HG02840 (cell line): ENCODE results near the gene EID2.

Experiments
- ATAC-seq: cut with Tn5 transposase; IDR thresholded peaks from one replicate; pipeline ENCODE4 v1.9.1; 2021; ENCODE audit warnings: mild to moderate bottlenecking, moderate library complexity, moderate number of reproducible peaks; ENCODE audit not compliant: unreplicated experiment, low FRiP score

EID2 gene

GRCh38 chr19:39539165-39539517 lies 820 bp downstream of the EID2 start:
- ATAC-seq: no peak

- no peak for ATAC-seq
Observed at GRCh38 chr19:39533791-39534190, 6.2 kb downstream of the EID2 start.

- no peak for ATAC-seq
Observed at GRCh38 chr19:39533003-39533512, 6.9 kb downstream of the EID2 start.

- ATAC-seq: peak; percentile 91
Observed at GRCh38 chr19:39532233-39533002, 7.5 kb downstream of the EID2 start, which contains the start of gene EID2B. Gene EID2B (minus strand): TSS chr19:39532852. CDS start chr19:39532802, 50 bp downstream.

GRCh38 chr19:39531834-39532232 lies 8.1 kb downstream of the EID2 start:
- no peak for ATAC-seq

GRCh38 chr19:39525205-39525604 lies 14.8 kb downstream of the EID2 start:
- no peak for ATAC-seq

- ATAC-seq: no peak
Observed at GRCh38 chr19:39524495-39524894, 15.5 kb downstream of the EID2 start.

GRCh38 chr19:39520541-39521484 lies 19.1 kb downstream of the EID2 start:
- no peak for ATAC-seq

- no peak for ATAC-seq
Observed at GRCh38 chr19:39518975-39519374, 21.0 kb downstream of the EID2 start.

GRCh38 chr19:39518458-39518857 lies 21.5 kb downstream of the EID2 start:
- ATAC-seq: no peak

- no peak for ATAC-seq
Observed at GRCh38 chr19:39517432-39517831, 22.5 kb downstream of the EID2 start.

GRCh38 chr19:39516270-39516669 lies 23.7 kb downstream of the EID2 start:
- no peak for ATAC-seq

- ATAC-seq: no peak
Observed at GRCh38 chr19:39515551-39516191, 24.3 kb downstream of the EID2 start.

GRCh38 chr19:39514840-39515550 lies 25.0 kb downstream of the EID2 start, which contains the start of gene SELENOV:
Gene SELENOV (plus strand): TSS chr19:39515139. CDS start chr19:39515213, 74 bp downstream.
- ATAC-seq: no peak

GRCh38 chr19:39512988-39513387 lies 27.0 kb downstream of the EID2 start:
- no peak for ATAC-seq

GRCh38 chr19:39509233-39509632 lies 30.7 kb downstream of the EID2 start:
- no peak for ATAC-seq

GRCh38 chr19:39508629-39509028 lies 31.3 kb downstream of the EID2 start:
- no peak for ATAC-seq

- no peak for ATAC-seq
Observed at GRCh38 chr19:39507715-39508364, 32.1 kb downstream of the EID2 start.

- ATAC-seq: no peak
Observed at GRCh38 chr19:39506944-39507714, 32.8 kb downstream of the EID2 start.
